HUES48 (cell line): ENCODE measurements around the gene LNPEP.

Experiments
- H3K27ac ChIP-seq: one replicate; pipeline ENCODE4 v1.7.0; 2013; ENCODE audit warnings: low read depth, low read length, inconsistent platforms
- H3K27me3 ChIP-seq: 2 replicates; pipeline ENCODE4 v1.6.1; 2013; ENCODE audit warnings: mild to moderate bottlenecking, low read length; ENCODE audit not compliant: control insufficient read depth, insufficient read depth
- H3K36me3 ChIP-seq: 2 replicates; pipeline ENCODE4 v1.6.1; 2013; ENCODE audit warnings: low read length; ENCODE audit not compliant: control insufficient read depth, insufficient read depth
- H3K4me1 ChIP-seq: 2 replicates; pipeline ENCODE4 v1.6.1; 2013; ENCODE audit warnings: mild to moderate bottlenecking, low read length; ENCODE audit not compliant: control insufficient read depth, insufficient read depth
- H3K4me3 ChIP-seq: 2 replicates; pipeline ENCODE4 v1.5.1; 2013; ENCODE audit warnings: mild to moderate bottlenecking, low read depth, low read length
- H3K9ac ChIP-seq: 2 replicates; pipeline ENCODE4 v1.6.1; 2013; ENCODE audit warnings: mild to moderate bottlenecking, low read depth, low read length, moderate library complexity
- H3K9me3 ChIP-seq: 2 replicates; pipeline ENCODE4 v1.6.1; 2013; ENCODE audit warnings: low read length; ENCODE audit not compliant: control insufficient read depth, insufficient read depth

LNPEP gene

GRCh38 chr5:96963267-96963666 lies 27.4 kb downstream of the LNPEP start:
- H3K36me3 ChIP-seq, result no peaks in the 10 kb centered on the region
- H3K9ac ChIP-seq, result no peak overlapping the region
- no peak overlapping the region for H3K27ac ChIP-seq
- H3K27me3 ChIP-seq, result no peaks in the 10 kb centered on the region
- H3K9me3 ChIP-seq, result no peaks in the 10 kb centered on the region
- H3K4me1 ChIP-seq, result peaks cover 4% of the 10 kb centered on the region; the same call in 1 of the 2 replicates
- H3K4me3 ChIP-seq, result no peak overlapping the region

DNA sequence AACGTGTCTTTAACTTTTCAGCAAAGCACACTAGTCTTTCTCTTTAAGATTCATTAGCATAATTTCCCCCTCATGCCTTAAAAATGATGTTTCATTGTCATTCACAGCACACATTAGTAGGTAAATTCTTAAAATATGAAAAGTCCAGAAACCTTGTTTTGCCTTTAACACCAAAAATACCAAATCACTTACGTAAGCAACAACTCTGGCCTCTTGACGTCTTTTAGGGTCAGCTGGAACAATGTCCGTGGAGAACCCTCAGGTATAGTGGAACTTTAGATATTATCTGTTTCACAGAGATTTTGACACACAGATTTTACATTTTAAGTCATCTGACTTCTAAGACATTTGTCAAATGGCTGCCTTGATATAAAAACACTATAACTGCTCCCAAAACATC lies 30.9 kb downstream of the LNPEP start:
- Histone ChIP-seq H3K4me1 (peaks cover 4% of the 10 kb centered on the region; the same call in 1 of the 2 replicates), H3K9ac (no peak overlapping the region), H3K9me3 (no peaks in the 10 kb centered on the region), H3K4me3 (no peak overlapping the region), H3K36me3 (no peaks in the 10 kb centered on the region), H3K27me3 (no peaks in the 10 kb centered on the region), H3K27ac (no peak overlapping the region)

- H3K27me3 ChIP-seq, result no peaks in the 10 kb centered on the region
- peaks cover 4% of the 10 kb centered on the region; the same call in 1 of the 2 replicates for H3K4me1 ChIP-seq
- no peaks in the 10 kb centered on the region for H3K9me3 ChIP-seq
- no peak overlapping the region for H3K4me3 ChIP-seq
- no peaks in the 10 kb centered on the region for H3K36me3 ChIP-seq
- H3K27ac ChIP-seq, result no peak overlapping the region
- no peak overlapping the region for H3K9ac ChIP-seq
Measured at GRCh38 chr5:96967400-96967799, 31.5 kb downstream of the LNPEP start.

DNA sequence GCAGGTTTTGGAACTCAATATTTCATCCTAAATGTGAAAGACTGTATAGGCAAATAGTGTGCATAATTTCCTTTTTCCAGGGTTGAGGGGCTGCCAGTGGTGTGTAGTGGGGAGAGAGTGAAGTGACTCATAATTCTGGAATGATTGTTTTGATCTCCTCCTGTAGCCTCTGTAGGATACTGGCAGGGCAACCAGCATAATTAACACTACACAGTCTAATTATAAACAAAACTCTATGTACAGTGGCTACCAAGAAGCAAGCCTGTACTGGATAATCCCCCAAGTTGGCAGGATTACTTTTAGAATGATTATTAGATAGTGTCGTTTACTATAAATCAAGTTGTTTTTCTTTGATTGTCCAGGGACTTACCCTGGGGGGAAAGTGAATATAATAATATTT lies 32.2 kb downstream of the LNPEP start:
- no peaks in the 10 kb centered on the region for H3K27me3 ChIP-seq

DNA sequence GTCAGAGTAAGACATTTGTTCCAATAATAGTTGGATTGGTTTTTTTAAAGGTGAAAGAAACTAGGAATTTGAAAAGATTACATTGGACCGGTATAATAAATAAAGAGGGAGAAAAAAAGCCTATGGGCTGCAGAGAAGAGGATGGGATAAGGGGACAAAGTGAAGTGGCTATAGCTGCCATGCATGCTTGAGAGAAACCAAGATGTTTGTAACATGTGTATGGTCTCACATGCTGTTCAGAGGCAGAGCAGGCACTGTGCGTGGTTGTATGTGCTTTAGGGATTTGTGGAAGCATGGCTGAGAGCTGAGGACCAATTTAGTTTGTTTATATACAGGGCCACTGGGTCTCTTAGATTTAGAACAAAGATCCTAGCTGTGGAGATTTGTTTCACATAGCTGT lies 32.7 kb downstream of the LNPEP start:
- no peaks in the 10 kb centered on the region for H3K27me3 ChIP-seq
- H3K9me3 ChIP-seq, result no peaks in the 10 kb centered on the region
- H3K36me3 ChIP-seq, result no peaks in the 10 kb centered on the region
- H3K4me1 ChIP-seq, result peaks cover 4% of the 10 kb centered on the region; the same call in 1 of the 2 replicates
- no peak overlapping the region for H3K9ac ChIP-seq
- no peak overlapping the region for H3K4me3 ChIP-seq
- no peak overlapping the region for H3K27ac ChIP-seq

More for the DNA sequence above, 32.2 kb downstream of the LNPEP start:
- Histone ChIP-seq H3K9ac (no peak overlapping the region), H3K36me3 (no peaks in the 10 kb centered on the region), H3K9me3 (no peaks in the 10 kb centered on the region), H3K4me1 (peaks cover 4% of the 10 kb centered on the region; the same call in 1 of the 2 replicates), H3K27ac (no peak overlapping the region), H3K4me3 (no peak overlapping the region)

GRCh38 chr5:96969366-96969765 lies 33.5 kb downstream of the LNPEP start:
- no peak overlapping the region for H3K27ac ChIP-seq

GRCh38 chr5:96972599-96973334 lies 36.9 kb downstream of the LNPEP start:
- Histone ChIP-seq H3K4me1 (peaks cover 8% of the 10 kb centered on the region; the same call in 1 of the 2 replicates), H3K27me3 (no peaks in the 10 kb centered on the region), H3K27ac (no peak overlapping the region), H3K9ac (no peak overlapping the region), H3K9me3 (no peaks in the 10 kb centered on the region), H3K4me3 (no peak overlapping the region), H3K36me3 (no peaks in the 10 kb centered on the region)

More at GRCh38 chr5:96969366-96969765, 33.5 kb downstream of the LNPEP start:
- Histone ChIP-seq H3K27me3 (no peaks in the 10 kb centered on the region), H3K36me3 (no peaks in the 10 kb centered on the region), H3K4me1 (peaks cover 4% of the 10 kb centered on the region; the same call in 1 of the 2 replicates), H3K9me3 (no peaks in the 10 kb centered on the region), H3K4me3 (no peak overlapping the region), H3K9ac (no peak overlapping the region)

GRCh38 chr5:96973532-96974401 lies 37.9 kb downstream of the LNPEP start:
- Histone ChIP-seq H3K4me1 (peaks cover 8% of the 10 kb centered on the region; the same call in 1 of the 2 replicates), H3K4me3 (no peak overlapping the region), H3K9ac (no peak overlapping the region), H3K36me3 (no peaks in the 10 kb centered on the region), H3K9me3 (no peaks in the 10 kb centered on the region), H3K27me3 (no peaks in the 10 kb centered on the region), H3K27ac (no peak overlapping the region)

GRCh38 chr5:96975656-96976055 lies 39.8 kb downstream of the LNPEP start:
- H3K9me3 ChIP-seq, result no peaks in the 10 kb centered on the region
- no peaks in the 10 kb centered on the region for H3K27me3 ChIP-seq
- H3K4me1 ChIP-seq, result peaks cover 8% of the 10 kb centered on the region; the same call in 1 of the 2 replicates
- no peak overlapping the region for H3K9ac ChIP-seq
- H3K4me3 ChIP-seq, result no peak overlapping the region
- H3K27ac ChIP-seq, result no peak overlapping the region
- 0 out of 2 replicates have a peak, but pooled peaks cover 4% of the 10 kb centered on the region for H3K36me3 ChIP-seq

DNA sequence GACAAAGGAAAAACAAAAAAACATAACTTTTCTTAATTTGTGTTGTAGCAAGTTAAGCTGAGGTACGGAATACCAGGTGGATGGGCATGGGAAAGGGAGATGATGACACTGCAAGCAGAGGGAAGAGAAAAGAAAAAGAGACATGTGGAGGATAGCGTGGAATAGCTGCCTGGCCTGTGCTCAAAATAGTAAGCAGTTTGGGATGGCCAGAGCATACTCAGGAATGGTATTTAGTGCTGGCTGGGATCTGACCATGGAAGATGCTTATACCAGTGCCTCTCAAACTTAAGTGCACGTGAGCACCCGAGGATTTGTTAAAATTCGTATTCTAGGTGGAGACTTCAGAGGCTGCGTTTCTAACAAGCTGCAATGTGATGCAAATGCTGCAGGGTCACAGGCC lies 41.3 kb downstream of the LNPEP start:
- Histone ChIP-seq H3K9me3 (no peaks in the 10 kb centered on the region), H3K4me3 (no peak overlapping the region), H3K36me3 (0 out of 2 replicates have a peak, but pooled peaks cover 4% of the 10 kb centered on the region), H3K9ac (no peak overlapping the region), H3K4me1 (peaks cover 8% of the 10 kb centered on the region; the same call in 1 of the 2 replicates), H3K27me3 (no peaks in the 10 kb centered on the region), H3K27ac (no peak overlapping the region)
